GM19043 (cell line): Measurements from ENCODE around the gene NUP155.
"Not testable (repeated sequence)": the region's sequence is repeated elsewhere in the genome, so short reads cannot be mapped to it uniquely, and the experiment has no call there.

Source experiments
- ATAC-seq: cut with Tn5 transposase; IDR thresholded peaks from one replicate; pipeline ENCODE4 v1.9.1; 2021; ENCODE audit warnings: low read depth; ENCODE audit not compliant: unreplicated experiment

Gene NUP155

DNA sequence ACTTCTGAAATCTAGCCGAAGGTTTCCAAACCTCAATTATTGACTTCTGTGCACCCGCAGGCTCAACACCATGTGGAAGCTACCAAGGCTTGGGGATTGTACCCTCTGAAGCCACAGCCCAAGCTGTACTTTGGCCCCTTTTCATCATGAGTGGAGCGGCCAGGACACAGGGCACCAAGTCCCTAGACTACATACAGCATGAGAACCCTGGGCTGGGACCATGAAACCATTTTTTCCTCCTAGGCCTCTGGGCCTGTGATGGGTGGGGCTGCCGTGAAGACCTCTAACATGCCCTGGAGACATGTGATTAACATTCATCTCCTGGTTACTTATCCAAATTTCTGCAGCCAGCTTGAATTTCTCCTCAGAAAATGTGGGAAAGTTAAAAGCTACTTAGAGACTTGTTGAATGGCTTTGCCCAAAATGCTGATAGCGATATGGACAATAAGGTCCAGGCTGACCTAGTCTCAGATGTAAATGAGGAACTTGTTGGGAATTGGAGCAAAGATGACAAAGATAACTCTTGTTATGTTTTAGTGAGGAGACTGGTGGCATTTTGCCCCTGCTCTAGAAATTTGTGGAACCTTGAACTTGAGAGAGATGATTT is 87.6 kb downstream of the NUP155 start:
- no peak for ATAC-seq

DNA sequence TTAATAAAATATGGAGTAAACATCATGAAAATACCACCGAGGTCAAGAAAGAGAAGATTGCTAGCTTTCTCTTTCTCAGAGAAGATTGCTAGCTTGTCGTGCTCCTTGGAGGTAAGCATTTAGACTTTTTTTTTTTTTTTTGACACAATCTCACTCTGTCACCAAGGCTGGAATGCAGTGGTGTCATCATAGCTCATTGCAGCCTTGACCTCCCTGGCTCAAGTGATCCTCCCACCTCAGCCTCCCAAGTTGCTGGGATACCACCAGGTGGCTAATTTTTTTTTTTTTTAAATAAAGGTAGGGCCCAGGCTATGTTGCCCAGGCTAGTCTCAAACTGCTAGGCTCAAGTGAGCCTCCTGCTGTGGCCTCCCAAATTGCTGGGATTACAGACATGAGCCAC is 95.4 kb downstream of the NUP155 start:
- no peak for ATAC-seq

DNA sequence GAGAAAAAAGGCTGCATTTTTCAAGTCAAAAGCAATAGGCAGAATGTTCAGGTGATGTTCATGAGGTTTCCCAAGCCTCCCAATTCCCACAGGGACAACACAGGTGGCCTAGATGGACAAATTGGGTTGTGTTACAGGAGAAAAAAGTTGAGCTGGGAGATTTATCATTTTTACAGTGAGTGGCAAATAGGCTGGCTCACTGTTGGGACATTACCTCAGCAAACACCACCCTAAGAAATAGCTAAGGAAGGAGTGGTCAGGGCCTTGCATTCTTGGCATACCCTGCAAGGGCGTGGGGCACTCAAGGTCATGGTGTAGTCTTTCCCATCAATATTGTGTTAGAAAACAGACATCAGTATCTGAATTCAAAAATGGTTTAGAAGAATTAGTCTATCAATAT is 98.4 kb downstream of the NUP155 start:
- no peak for ATAC-seq

DNA sequence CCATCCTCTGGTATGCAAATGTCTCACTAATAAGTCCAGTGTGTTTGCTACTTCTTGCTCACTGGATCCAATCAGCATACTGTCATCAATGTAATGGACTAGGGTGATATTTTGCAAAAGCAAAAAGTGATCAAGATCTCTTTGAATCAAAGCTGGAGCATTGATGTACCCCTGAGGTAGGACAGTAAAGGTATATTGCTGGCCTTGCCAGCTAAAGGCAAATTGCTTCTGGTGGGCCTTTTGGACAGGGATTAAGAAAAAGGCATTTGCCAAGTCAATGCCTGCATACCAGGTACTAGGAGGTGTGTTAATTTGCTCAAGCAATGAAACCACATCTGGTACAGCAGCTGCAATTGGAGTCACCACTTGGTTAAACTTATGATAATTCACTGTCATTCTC is 102.8 kb downstream of the NUP155 start:
- not testable (repeated sequence) for ATAC-seq

DNA sequence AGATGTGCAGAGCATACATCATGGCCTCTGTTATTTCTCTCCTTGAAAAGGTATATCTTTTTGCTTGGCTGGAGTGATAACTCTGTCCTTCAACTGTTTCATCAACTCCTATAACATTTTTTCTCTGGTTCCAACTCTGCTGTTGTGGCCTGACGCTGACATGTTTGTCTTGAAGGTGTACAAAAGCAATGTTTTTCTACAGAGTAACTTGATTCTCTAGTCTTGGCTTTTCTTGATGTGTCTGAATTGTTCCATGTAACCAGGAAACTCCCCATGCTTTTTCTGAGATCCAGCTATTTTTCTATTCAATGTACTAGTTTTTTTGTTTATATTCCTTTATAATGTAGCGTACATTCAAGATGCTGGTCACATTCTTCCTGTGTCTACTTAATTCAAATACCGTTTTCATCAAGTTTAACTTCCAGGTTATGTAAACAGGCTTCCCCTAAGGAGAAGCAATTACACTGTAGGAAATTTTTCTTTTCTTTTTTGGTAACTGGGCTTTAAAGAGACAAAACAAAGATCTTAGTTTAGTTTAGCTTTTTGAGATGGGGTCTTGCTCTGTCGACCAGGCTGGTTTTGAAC is 115.0 kb downstream of the NUP155 start:
- ATAC-seq = no peak

DNA sequence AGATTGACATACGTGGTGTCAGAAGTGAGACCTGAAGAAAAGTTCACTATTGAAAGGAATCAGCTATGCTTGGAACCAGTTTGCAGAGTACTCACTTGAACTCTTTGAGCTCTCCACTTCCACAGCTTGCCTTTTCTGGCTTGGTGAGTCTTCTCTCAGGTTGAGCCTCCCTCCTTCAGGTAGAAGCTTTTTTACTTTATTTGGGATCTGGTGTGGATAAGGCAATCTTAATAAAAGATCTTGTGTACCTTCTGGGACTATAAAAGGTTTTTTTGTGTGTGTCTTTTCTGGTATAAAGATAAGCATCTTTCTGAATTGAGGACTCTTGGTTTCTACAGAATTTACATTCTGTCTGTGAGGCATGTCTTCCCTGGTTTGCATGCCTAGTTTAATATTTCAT is 116.3 kb downstream of the NUP155 start:
- ATAC-seq = no peak

DNA sequence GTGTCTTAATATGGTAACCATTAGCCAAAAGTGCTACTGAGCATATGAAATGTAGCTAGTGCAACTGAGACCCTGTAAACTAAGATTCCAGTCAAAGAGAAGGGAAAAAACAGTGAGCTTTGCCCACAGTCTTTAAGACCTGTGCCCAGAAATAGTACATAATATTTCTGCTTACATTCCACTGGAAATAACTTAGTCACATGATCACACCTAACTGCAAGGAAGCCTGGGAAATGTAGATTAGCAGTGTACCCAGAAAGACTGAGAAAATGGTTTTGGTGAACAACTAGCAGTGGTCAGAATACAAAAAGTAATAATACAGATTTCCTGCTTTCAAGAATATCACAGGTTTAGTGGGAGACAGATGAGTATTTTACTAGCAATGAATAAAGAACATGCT is 119.2 kb downstream of the NUP155 start:
- ATAC-seq = no peak

DNA sequence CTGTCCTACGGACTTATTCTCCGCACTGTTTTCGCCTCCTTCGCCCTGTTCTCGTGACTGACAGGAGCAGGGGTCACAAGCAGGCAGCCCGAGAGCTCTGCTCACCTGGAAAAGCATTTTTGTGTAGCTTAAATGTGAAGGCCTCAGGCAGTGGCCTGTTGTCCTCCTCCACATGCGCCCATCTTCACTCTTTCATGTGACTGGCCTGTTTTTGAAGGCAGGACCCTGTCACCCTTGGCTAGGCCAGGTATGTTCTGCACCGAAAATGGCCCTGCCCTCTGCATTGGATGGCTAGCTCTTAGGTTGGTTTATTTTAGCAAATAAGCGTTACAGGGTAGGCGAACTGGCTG is 121.1 kb downstream of the NUP155 start:
- no peak for ATAC-seq

DNA sequence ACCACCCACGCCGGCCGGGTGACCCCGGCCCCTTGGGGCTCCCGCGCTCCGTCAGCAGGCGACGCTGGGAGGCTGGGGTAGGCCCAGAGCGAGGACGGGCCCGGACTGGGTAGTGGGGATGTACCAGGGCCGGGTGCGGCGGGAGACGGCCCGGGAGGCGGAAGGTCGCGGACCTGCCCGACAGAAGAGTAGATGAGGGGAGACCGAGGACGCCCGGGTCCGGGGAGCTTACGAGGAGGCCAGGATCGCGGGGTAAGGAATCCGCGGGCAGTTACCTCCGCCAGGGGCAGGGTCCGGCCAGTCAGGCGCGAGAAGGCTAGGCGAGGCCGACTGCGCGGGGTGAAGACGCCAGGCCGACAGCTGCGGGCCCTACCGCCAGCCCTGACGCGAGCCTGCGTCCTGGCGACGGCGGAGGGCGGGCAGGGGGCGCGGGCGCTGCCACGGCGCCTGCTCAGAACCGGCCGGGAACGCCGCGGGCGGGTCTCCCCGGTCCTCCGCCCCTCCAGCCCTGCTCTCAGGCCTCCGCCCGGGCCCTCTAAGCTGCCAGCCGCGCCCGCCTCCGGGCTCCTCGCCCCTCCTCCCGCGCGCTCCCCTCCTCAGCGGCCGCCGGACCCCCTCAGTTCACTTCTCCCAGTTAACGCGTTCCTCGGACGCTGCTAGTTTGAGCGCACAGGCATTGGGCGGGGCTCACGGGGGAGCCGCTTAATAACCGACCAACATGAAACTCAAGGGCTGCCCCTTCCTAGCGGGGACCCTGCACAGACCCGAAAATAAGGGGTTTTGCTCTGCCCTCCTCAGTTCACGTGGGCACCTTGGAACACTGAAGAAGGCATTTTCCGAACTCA is 121.7 kb downstream of the NUP155 start, which contains the start of gene CPLANE1:
Gene CPLANE1 (minus strand): TSS at position 407 of the 845 bp plus-strand sequence. CDS start 1,678 bp downstream, outside the sequence.
- ATAC-seq = peak; percentile 73

DNA sequence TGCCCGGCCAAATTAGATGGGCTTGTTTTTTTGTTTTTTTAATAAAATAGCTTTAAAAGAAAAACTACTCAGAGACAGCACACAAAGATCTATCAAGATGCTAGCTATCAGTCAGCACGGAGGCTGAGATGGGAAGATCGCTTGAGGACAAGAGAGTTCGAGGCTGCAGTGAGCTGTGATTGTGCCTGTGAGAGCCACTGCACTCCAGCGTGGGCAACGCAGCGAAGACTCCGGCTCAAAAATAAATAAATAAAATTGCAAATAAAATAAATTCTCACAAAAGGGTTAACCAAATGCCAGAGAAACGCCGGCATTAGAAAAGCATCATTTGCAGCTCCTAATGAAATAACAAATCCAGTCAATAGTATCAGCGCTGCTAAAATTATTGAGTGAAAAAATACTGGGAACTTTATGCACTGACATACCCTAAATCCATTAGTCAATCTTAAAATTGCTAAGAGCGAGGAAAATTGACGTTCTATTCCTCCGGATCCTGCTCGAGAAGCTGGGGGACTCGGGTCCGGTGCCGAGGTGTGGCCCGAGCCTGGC is 122.4 kb downstream of the NUP155 start:
- no peak for ATAC-seq

DNA sequence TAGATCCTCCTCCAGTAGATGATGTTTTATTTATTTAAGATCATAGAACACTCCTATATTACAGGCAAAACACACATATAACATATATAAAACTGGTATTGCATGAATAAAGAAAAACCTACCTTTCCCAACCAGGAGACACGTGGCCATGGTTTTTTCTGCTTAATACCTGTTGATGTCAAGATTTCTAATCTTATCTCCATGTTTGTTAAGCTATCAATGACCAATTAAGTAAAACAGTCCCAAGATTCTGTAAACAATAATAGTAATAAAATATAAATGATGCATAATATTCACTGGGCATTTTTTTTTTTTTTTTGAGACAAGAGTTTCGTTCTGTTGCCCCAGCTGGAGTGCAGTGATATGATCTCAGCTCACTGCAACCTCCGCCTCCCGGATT is 123.4 kb downstream of the NUP155 start:
- no peak for ATAC-seq

DNA sequence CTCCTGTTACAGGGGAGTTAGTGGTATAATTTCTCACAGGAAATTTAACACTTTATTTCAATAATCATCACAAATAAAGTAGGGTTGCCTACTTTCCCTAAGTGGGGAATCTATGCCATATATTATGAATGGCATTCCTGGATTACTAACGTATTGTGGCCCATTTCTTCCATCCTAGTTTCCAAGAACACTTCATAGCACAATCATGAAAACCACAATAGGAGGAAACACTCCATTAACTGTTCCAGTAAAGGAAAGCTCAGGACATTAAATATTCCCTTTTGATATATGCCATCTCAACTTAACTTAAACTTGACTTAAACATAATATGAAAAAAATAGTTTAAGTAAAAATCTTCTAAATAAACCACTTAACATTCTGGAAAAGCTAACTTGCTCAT is 123.9 kb downstream of the NUP155 start:
- no peak for ATAC-seq
